Testis (tissue), 2 donors: ENCODE measurements around the gene LRRC15.

Experiments
- POLR2A ChIP-seq: fragments of 450-650 bp; IDR thresholded peaks from one replicate; pipeline ENCODE4 v1.6.1; 2017; ENCODE audit warnings: antibody characterized with exemption, mild to moderate bottlenecking, moderate library complexity
- TF ChIP-seq, protein P1 (sequence below), 3 experiments: fragments of 450-650 bp in 2 of 3; fragments of 200-600 bp in 1 of 3; sonication (generic) in 1 of 3; IDR thresholded peaks; one replicate each; pipeline ENCODE4 v1.5.1; 2016 to 2019; ENCODE audit warnings: antibody characterized with exemption in 3 of 3, mild to moderate bottlenecking in 2 of 3, moderate library complexity in 1 of 3

DNA sequence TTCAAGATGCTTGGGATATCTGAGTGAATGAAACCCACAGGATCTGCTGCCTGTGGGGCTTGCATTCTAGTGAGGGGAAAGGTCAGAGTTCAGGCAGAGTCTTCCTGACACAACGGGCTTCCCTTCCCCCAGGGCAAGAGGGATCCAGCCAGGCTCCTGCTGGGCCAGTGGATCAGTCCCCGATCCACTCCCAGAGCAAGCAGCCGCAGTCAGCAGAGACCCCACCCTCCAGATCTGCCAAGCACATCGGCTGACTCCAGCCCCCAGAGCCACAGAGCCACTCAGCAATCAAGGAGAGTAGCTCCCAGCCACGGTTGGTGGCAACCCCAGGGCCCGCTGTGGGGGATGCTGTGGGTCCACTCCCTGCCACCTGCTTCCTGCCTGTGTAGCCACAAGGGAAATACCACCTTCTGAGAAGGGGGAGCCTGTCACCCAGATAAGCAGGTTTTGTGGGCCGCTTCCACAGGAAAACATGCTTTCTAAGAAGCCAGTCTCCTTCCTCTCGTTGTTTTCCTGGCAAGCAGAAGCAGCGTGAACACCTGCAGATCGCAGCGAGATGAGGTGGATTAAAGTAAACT, 63.3 kb downstream of the LRRC15 start:
- TF ChIP-seq, protein P1, sequence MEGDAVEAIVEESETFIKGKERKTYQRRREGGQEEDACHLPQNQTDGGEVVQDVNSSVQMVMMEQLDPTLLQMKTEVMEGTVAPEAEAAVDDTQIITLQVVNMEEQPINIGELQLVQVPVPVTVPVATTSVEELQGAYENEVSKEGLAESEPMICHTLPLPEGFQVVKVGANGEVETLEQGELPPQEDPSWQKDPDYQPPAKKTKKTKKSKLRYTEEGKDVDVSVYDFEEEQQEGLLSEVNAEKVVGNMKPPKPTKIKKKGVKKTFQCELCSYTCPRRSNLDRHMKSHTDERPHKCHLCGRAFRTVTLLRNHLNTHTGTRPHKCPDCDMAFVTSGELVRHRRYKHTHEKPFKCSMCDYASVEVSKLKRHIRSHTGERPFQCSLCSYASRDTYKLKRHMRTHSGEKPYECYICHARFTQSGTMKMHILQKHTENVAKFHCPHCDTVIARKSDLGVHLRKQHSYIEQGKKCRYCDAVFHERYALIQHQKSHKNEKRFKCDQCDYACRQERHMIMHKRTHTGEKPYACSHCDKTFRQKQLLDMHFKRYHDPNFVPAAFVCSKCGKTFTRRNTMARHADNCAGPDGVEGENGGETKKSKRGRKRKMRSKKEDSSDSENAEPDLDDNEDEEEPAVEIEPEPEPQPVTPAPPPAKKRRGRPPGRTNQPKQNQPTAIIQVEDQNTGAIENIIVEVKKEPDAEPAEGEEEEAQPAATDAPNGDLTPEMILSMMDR (IDR thresholded peaks at IDR 0.05), result no peak
- no peak for TF ChIP-seq POLR2A
